SK-N-SH (cell line): ENCODE results near the gene CEP112. TPM values are rescaled to one million over a fixed set of nuclear protein-coding genes. Genes with fewer than 3 reads are reported as not detected.

Experiments
- CTCF ChIA-PET: fragments of 300-600, 350-600 bp; formaldehyde crosslinking; extraction: SDS; loops from one replicate; lab custom pipeline; 2021; lab: Yijun Ruan, JAX
- POLR2A ChIA-PET: fragments of 350-600 bp; sonication (Branson Sonifier 250); formaldehyde crosslinking; extraction: SDS; loops from one replicate; lab custom pipeline; 2020; ENCODE audit warnings: antibody characterized with exemption, inconsistent platforms; lab: Yijun Ruan, JAX
- DNase-seq: peaks from one replicate; pipeline ENCODE4 v3.0.0; 2012
- H2AFZ ChIP-seq: fragments of 200-600 bp; sonication (generic); 2 replicates; pipeline ENCODE4 v1.8.1; 2016; ENCODE audit warnings: antibody characterized with exemption, mild to moderate bottlenecking, low read depth
- H3F3A ChIP-seq: fragments of 200-600 bp; sonication (generic); replicated peaks from 2 replicates; pipeline ENCODE3; 2016; ENCODE audit warnings: antibody characterized with exemption, mild to moderate bottlenecking; ENCODE audit not compliant: insufficient read depth
- H3K27ac ChIP-seq, 2 experiments: fragments of 200-500 bp in 1 of 2; fragments of 200-600 bp in 1 of 2; sonication (Bioruptor generic) in 1 of 2; sonication (generic), shearing (Covaris generic) in 1 of 2; 2 replicates each; pipeline versions ENCODE4 v1.5.1 to v1.6.1; 2014 to 2016; ENCODE audit warnings: low read depth in 2 of 2, inconsistent platforms in 1 of 2, low read length in 1 of 2, mild to moderate bottlenecking in 1 of 2, mixed read lengths in 1 of 2
- H3K27me3 ChIP-seq: fragments of 200-600 bp; sonication (generic), shearing (Covaris generic); 2 replicates; pipeline ENCODE4 v1.6.1; 2016; ENCODE audit warnings: mixed run types; ENCODE audit not compliant: insufficient read depth
- H3K36me3 ChIP-seq, 2 experiments: fragments of 200-500 bp in 1 of 2; fragments of 200-600 bp in 1 of 2; sonication (Bioruptor generic) in 1 of 2; sonication (generic) in 1 of 2; replicated peaks in 1 of 2; 2 replicates each; pipeline versions ENCODE3 to v1.5.1; 2014 to 2016; ENCODE audit warnings: low read length in 1 of 2, mild to moderate bottlenecking in 1 of 2; ENCODE audit not compliant: insufficient read depth in 2 of 2, control insufficient read depth in 1 of 2
- H3K4me1 ChIP-seq, 2 experiments: fragments of 200-500 bp in 1 of 2; fragments of 200-600 bp in 1 of 2; sonication (Bioruptor generic) in 1 of 2; sonication (generic), shearing (Covaris generic) in 1 of 2; 2 replicates each; pipeline versions ENCODE4 v1.5.1 to v1.6.1; 2014 to 2016; ENCODE audit warnings: low read depth in 1 of 2, low read length in 1 of 2, mixed run types in 1 of 2; ENCODE audit not compliant: insufficient read depth in 2 of 2, control insufficient read depth in 1 of 2
- H3K4me2 ChIP-seq: fragments of 200-600 bp; sonication (generic), shearing (Covaris generic); 2 replicates; pipeline ENCODE4 v1.6.1; 2017; ENCODE audit warnings: mixed run types
- H3K4me3 ChIP-seq, 2 experiments: fragments of 200-500 bp in 1 of 2; fragments of 200-600 bp in 1 of 2; sonication (Bioruptor generic) in 1 of 2; sonication (generic), shearing (Covaris generic) in 1 of 2; 2 replicates each; pipeline versions ENCODE4 v1.5.1 to v1.8.1; 2014 to 2016; ENCODE audit warnings: low read depth in 2 of 2, inconsistent platforms in 1 of 2, low read length in 1 of 2, mild to moderate bottlenecking in 1 of 2, mixed read lengths in 1 of 2, moderate library complexity in 1 of 2
- H3K79me2 ChIP-seq: fragments of 200-600 bp; sonication (generic); 2 replicates; pipeline ENCODE4 v1.8.1; 2017; ENCODE audit warnings: mild to moderate bottlenecking; ENCODE audit not compliant: insufficient read depth
- H3K9ac ChIP-seq: fragments of 200-600 bp; sonication (generic); 2 replicates; pipeline ENCODE4 v1.6.1; 2017; ENCODE audit warnings: mixed run types
- H3K9me2 ChIP-seq: fragments of 200-600 bp; sonication (generic); 2 replicates; pipeline ENCODE4 v1.6.1; 2017; ENCODE audit warnings: mixed run types
- H3K9me3 ChIP-seq: fragments of 200-600 bp; sonication (generic); 2 replicates; pipeline ENCODE4 v1.6.1; 2017; ENCODE audit warnings: mixed run types, mild to moderate bottlenecking, moderate library complexity
- H4K20me1 ChIP-seq: fragments of 200-600 bp; sonication (generic); 2 replicates; pipeline ENCODE4 v1.6.1; 2017; ENCODE audit warnings: mild to moderate bottlenecking, mixed run types; ENCODE audit not compliant: insufficient read depth
- CHD2 ChIP-seq: fragments of 150-350 bp; IDR thresholded peaks from 2 replicates; pipeline ENCODE4 v1.6.1; 2018; ENCODE audit warnings: low read length; ENCODE audit not compliant: partially characterized antibody
- ELF1 ChIP-seq: IDR thresholded peaks from 2 replicates; pipeline ENCODE4 v1.4.0; 2012
- FOSL2 ChIP-seq: IDR thresholded peaks from 2 replicates; pipeline ENCODE4 v1.4.0; 2012; ENCODE audit warnings: low read depth, mild to moderate bottlenecking, moderate library complexity, borderline replicate concordance
- FOXM1 ChIP-seq: IDR thresholded peaks from 2 replicates; pipeline ENCODE4 v1.4.0; 2012; ENCODE audit warnings: low read depth, mild to moderate bottlenecking
- IRF3 ChIP-seq: fragments of 150-350 bp; IDR thresholded peaks from 2 replicates; pipeline ENCODE4 v1.6.1; 2016; ENCODE audit warnings: mild to moderate bottlenecking, low read depth, low read length
- JUND ChIP-seq: IDR thresholded peaks from 2 replicates; pipeline ENCODE4 v1.4.0; 2012
- MAX ChIP-seq: IDR thresholded peaks from 2 replicates; pipeline ENCODE4 v1.4.0; 2012; ENCODE audit warnings: low read depth
- MEF2A ChIP-seq: IDR thresholded peaks from 2 replicates; pipeline ENCODE4 v1.4.0; 2012; ENCODE audit warnings: low read depth, borderline replicate concordance
- MXI1 ChIP-seq: IDR thresholded peaks from 2 replicates; pipeline ENCODE4 v1.6.1; 2012; ENCODE audit warnings: mild to moderate bottlenecking, low read depth, low read length, improper control_type of control experiment
- NFIC ChIP-seq: IDR thresholded peaks from 2 replicates; pipeline ENCODE4 v1.4.0; 2012; ENCODE audit warnings: borderline replicate concordance
- NRF1 ChIP-seq: IDR thresholded peaks from 2 replicates; pipeline ENCODE4 v1.6.1; 2012; ENCODE audit warnings: low read depth, mild to moderate bottlenecking, low read length
- POLR2AphosphoS5 ChIP-seq: IDR thresholded peaks from 2 replicates; pipeline ENCODE4 v1.6.1; 2012; ENCODE audit warnings: low read depth, low read length
- RCOR1 ChIP-seq: fragments of 150-350 bp; IDR thresholded peaks from 2 replicates; pipeline ENCODE4 v1.6.1; 2017; ENCODE audit warnings: antibody characterized with exemption, low read length
- RFX5 ChIP-seq: IDR thresholded peaks from 2 replicates; pipeline ENCODE4 v1.6.1; 2012; ENCODE audit warnings: mild to moderate bottlenecking, improper control_type of control experiment, low read length
- TAF1 ChIP-seq: IDR thresholded peaks from 2 replicates; pipeline ENCODE4 v1.6.1; 2012; ENCODE audit warnings: low read depth, mild to moderate bottlenecking, low read length, moderate library complexity, borderline replicate concordance
- TCF12 ChIP-seq: IDR thresholded peaks from 2 replicates; pipeline ENCODE4 v1.4.0; 2012
- TEAD4 ChIP-seq: IDR thresholded peaks from 2 replicates; pipeline ENCODE4 v1.4.0; 2012; ENCODE audit warnings: mild to moderate bottlenecking, borderline replicate concordance; ENCODE audit not compliant: insufficient read depth
- YY1 ChIP-seq: IDR thresholded peaks from 2 replicates; pipeline ENCODE4 v1.4.0; 2012; ENCODE audit warnings: low read depth, mild to moderate bottlenecking
- WGBS: methylation state at CpG from one replicate; pipeline ENCODE4 v1.1.6; 2017; ENCODE audit warnings: low lambda C conversion rate; 5-methylcytosine and 5-hydroxymethylcytosine counted together
- polyA plus RNA-seq, 3 experiments: library from polyadenylated mRNA; depleted of rRNA; stranded (reverse); fragments of >200 nt; gene quantifications; 2 replicates each; pipeline ENCODE4 v1.2.3, GENCODE V29; 2012
- TF ChIP-seq, protein P1 (sequence below): fragments of 200-600 bp; sonication (generic); IDR thresholded peaks from 2 replicates; pipeline ENCODE4 v1.6.1; 2017; ENCODE audit warnings: antibody characterized with exemption, mild to moderate bottlenecking, moderate library complexity
- TF ChIP-seq, protein P2 (sequence below): fragments of 150-350 bp; IDR thresholded peaks from 2 replicates; pipeline ENCODE4 v1.6.1; 2017; ENCODE audit warnings: antibody characterized with exemption, low read length, low read depth, borderline replicate concordance

CEP112 gene
- polyA plus RNA-seq, 1 of the 3 experiments (the other 2 are of a cell fraction): 7.9 TPM

GRCh38 chr17:65657251-65657828, 534.6 kb downstream of the CEP112 start:
- ChIA-PET POLR2A (no interaction called here), CTCF (no interaction called here)
- Histone ChIP-seq H3K9me3 (no peaks in the 10 kb centered on the region), H3K4me1 (no peaks in the 10 kb centered on the region), H3K9ac (no peak overlapping the region), H2AFZ (no peak overlapping the region), H3K36me3 (no peaks in the 10 kb centered on the region), H3K9me2 (no peaks in the 10 kb centered on the region), H3K27ac (no peak overlapping the region), H3F3A (no peaks in the 10 kb centered on the region), H3K4me3 (no peak overlapping the region), H3K4me2 (no peak overlapping the region), H3K79me2 (no peaks in the 10 kb centered on the region), H3K27me3 (no peaks in the 10 kb centered on the region), H4K20me1 (no peaks in the 10 kb centered on the region)
- DNase-seq: no peak
- TF ChIP-seq MXI1 (no peak), RCOR1 (no peak), NFIC (no peak), ELF1 (no peak), CHD2 (no peak), TCF12 (no peak), FOXM1 (no peak), MEF2A (no peak), TEAD4 (no peak), FOSL2 (no peak), MAX (no peak), POLR2AphosphoS5 (no peak), JUND (no peak), RFX5 (no peak), IRF3 (no peak), TAF1 (no peak), NRF1 (no peak), YY1 (no peak)
- TF ChIP-seq, protein P1, sequence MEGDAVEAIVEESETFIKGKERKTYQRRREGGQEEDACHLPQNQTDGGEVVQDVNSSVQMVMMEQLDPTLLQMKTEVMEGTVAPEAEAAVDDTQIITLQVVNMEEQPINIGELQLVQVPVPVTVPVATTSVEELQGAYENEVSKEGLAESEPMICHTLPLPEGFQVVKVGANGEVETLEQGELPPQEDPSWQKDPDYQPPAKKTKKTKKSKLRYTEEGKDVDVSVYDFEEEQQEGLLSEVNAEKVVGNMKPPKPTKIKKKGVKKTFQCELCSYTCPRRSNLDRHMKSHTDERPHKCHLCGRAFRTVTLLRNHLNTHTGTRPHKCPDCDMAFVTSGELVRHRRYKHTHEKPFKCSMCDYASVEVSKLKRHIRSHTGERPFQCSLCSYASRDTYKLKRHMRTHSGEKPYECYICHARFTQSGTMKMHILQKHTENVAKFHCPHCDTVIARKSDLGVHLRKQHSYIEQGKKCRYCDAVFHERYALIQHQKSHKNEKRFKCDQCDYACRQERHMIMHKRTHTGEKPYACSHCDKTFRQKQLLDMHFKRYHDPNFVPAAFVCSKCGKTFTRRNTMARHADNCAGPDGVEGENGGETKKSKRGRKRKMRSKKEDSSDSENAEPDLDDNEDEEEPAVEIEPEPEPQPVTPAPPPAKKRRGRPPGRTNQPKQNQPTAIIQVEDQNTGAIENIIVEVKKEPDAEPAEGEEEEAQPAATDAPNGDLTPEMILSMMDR: no peak
- TF ChIP-seq, protein P2, sequence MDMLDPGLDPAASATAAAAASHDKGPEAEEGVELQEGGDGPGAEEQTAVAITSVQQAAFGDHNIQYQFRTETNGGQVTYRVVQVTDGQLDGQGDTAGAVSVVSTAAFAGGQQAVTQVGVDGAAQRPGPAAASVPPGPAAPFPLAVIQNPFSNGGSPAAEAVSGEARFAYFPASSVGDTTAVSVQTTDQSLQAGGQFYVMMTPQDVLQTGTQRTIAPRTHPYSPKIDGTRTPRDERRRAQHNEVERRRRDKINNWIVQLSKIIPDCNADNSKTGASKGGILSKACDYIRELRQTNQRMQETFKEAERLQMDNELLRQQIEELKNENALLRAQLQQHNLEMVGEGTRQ: no peak
- 72% methylated on average over 2 of the region's 2 CpGs for WGBS
